Prostate gland (tissue), 2 donors: ENCODE results near the gene SCGN.

Experiments
- POLR2A ChIP-seq: fragments of 450-650 bp; IDR thresholded peaks from one replicate; pipeline ENCODE4 v1.6.1; 2016; ENCODE audit warnings: antibody characterized with exemption, mild to moderate bottlenecking
- TF ChIP-seq, protein P1 (sequence below), 4 experiments: fragments of 200-600 bp in 2 of 4; fragments of 450-650 bp in 2 of 4; sonication (generic) in 2 of 4; IDR thresholded peaks; 1 replicate in 3 of 4; 2 replicates in 1 of 4; pipeline ENCODE4 v1.5.1; 2016 to 2019; ENCODE audit warnings: antibody characterized with exemption in 4 of 4, mild to moderate bottlenecking in 2 of 4, moderate library complexity in 2 of 4

DNA sequence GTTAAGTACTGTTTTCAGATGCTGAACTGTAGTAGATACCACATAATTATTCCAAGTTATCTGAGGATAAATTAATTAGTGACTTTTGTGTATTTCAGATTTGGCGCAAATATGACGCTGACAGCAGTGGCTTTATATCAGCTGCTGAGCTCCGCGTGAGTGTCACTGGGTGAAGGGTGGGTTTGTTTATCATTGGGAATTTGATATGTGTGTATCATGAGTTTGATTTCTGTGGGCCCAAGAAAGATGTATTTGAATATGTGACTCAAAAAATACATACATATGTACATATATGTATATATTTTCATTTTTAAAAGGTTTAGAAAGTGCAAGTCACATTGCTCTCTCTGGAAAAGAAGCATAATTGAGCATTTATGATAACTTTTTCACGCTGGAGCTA is 17.4 kb downstream of the SCGN start:
- TF ChIP-seq POLR2A, result no peak
- TF ChIP-seq, protein P1, sequence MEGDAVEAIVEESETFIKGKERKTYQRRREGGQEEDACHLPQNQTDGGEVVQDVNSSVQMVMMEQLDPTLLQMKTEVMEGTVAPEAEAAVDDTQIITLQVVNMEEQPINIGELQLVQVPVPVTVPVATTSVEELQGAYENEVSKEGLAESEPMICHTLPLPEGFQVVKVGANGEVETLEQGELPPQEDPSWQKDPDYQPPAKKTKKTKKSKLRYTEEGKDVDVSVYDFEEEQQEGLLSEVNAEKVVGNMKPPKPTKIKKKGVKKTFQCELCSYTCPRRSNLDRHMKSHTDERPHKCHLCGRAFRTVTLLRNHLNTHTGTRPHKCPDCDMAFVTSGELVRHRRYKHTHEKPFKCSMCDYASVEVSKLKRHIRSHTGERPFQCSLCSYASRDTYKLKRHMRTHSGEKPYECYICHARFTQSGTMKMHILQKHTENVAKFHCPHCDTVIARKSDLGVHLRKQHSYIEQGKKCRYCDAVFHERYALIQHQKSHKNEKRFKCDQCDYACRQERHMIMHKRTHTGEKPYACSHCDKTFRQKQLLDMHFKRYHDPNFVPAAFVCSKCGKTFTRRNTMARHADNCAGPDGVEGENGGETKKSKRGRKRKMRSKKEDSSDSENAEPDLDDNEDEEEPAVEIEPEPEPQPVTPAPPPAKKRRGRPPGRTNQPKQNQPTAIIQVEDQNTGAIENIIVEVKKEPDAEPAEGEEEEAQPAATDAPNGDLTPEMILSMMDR (IDR thresholded peaks at IDR 0.05), result no peak
